Adrenal gland (tissue), 12 donors: ENCODE results near the gene CD74. TPM values are rescaled to one million over a fixed set of nuclear protein-coding genes. Genes with fewer than 3 reads are reported as not detected.

Source experiments
- DNase-seq, 7 donors: peaks; one replicate each; pipeline ENCODE4 v3.0.0-alpha.2; 2019 to 2020
- H3K27ac ChIP-seq, 5 donors: fragments of 200-600 bp; sonication (generic) in 4 of 5; 1 replicate in 3 of 5; 2 replicates in 2 of 5; pipeline versions ENCODE4 v1.5.1 to v1.8.0; 2016 to 2020; ENCODE audit warnings: mild to moderate bottlenecking in 1 of 5
- H3K27me3 ChIP-seq: fragments of 200-600 bp; 2 replicates; pipeline ENCODE4 v1.8.0; 2021
- H3K36me3 ChIP-seq, 2 donors: fragments of 200-600 bp; replicated peaks in 1 of 2; 1 replicate in 1 of 2; 2 replicates in 1 of 2; pipeline versions ENCODE4 v1.5.1 to v1.8.0; 2018 to 2022
- H3K4me1 ChIP-seq, 2 donors: fragments of 200-600 bp; replicated peaks in 1 of 2; 1 replicate in 1 of 2; 2 replicates in 1 of 2; pipeline versions ENCODE4 v1.5.1 to v1.8.0; 2018 to 2021
- H3K4me3 ChIP-seq, 4 donors: fragments of 200-600 bp; sonication (generic) in 3 of 4; one replicate each; pipeline ENCODE4 v1.5.1; 2016 to 2018
- H3K9me3 ChIP-seq, 3 donors: fragments of 200-600 bp; sonication (generic) in 1 of 3; replicated peaks in 1 of 3; 1 replicate in 2 of 3; 2 replicates in 1 of 3; pipeline versions ENCODE4 v1.5.1 to v1.8.0; 2016 to 2021
- CTCF ChIP-seq, 6 experiments: fragments of 450-650 bp in 4 of 6; fragments of 200-600 bp in 2 of 6; sonication (generic) in 1 of 6; IDR thresholded peaks; 1 replicate in 5 of 6; 2 replicates in 1 of 6; pipeline versions ENCODE4 v1.5.1 to v1.8.0; 2016 to 2021; ENCODE audit warnings: antibody characterized with exemption in 6 of 6, mild to moderate bottlenecking in 2 of 6, moderate library complexity in 1 of 6
- POLR2A ChIP-seq, 2 donors: fragments of 450-650 bp; IDR thresholded peaks; one replicate each; pipeline ENCODE4 v1.6.1; 2017; ENCODE audit warnings: antibody characterized with exemption in 2 of 2, mild to moderate bottlenecking in 2 of 2, moderate library complexity in 1 of 2
- WGBS, 4 donors: extraction: QIAGEN DNeasy Blood & Tissue Kit in 2 of 4; methylation state at CpG; one replicate each; pipeline versions ENCODE4 v1.1.5 to v1.1.7; 2013 to 2017; 5-methylcytosine and 5-hydroxymethylcytosine counted together
- intact Hi-C, 2 donors: fragments of 100-400 bp; cut with DNase I; formaldehyde crosslinking; loops; one replicate each; pipeline versions ENCODE4 v1.14.1 to v1.15.0; 2022 to 2023
- polyA plus RNA-seq, 3 donors: library from polyadenylated mRNA; stranded (reverse); fragments of 200-250 nt in 2 of 3; fragments of 350-450 nt in 1 of 3; fragmentation: Illumina TruSeq in 1 of 3; extraction: RNeasy Lipid Tissue Mini Kit (QIAGEN cat#74804) in 1 of 3; gene quantifications; one replicate each; pipeline ENCODE4 v1.2.3, GENCODE V29; 2013 to 2014
- total RNA-seq, 9 donors: library from RNA; depleted of rRNA in 4 of 9; stranded (reverse); fragments of >200 nt in 4 of 9; fragments of 120-200 nt in 1 of 9; fragmentation: NEBNext Ultra II Directional in 1 of 9; extraction: Animal tissue kit (Norgen Biotek cat#: 25700) in 1 of 9; gene quantifications; one replicate each; pipeline versions ENCODE4 v1.1.0 to v1.2.4, GENCODE V29; 2013 to 2023
- donor health status: healthy with polysubstance abuse.
- donor health status: Bipolar disorder and iron deficiency.
- donor health status: DM: yes; HTN: yes; CAD: no.
- donor health status: DM: no; HTN: no; CAD: no.
- donor health status: DM: no; HTN: no; CAD: no.
- donor health status: DM: yes; HTN: yes; CAD: no.

CD74 gene
- total and polyA plus RNA-seq, 12 donors, result 71.4 to 3,185 (median 1,084) TPM

DNA sequence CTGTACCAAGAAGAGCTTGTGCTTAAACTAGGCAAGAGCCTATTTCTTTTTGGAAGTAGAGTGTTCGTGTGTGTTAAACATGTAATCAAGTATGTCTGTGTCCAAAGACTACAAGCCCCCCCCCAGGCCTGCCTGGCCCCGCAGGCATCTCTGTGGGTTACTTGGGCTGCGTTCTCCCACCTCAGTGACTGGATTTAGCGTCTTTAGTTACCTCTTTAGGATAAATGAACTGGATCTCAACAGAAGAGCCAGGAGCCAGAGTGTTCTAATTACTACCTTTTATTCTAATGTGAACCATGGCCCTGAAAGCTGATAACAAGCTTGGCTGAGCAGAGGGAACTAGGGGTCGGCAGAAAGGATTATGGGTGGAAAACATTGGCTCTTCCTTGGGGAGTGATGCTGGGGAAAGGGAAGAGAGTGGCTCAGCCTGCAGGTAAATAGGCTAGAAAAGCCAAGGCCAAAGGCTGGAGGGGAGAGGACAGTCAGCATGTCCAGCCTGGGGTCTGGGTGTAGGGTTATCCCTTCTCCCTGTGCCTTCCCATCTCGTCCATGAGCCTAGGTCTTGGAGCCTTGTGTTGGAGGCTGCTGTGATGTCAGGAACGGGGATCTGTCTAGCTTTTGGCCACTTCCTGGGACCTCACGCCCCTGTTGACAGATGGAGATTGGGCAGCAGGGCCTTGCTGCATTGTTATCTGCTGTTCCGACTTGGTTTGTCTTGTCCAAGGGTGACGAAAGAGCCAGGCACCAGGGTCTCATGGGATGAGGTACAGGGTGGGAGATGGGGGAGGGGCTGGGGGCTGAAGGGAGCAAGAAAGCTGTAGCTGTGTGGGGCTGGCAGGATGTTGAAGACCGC lies 11.1 kb downstream of the CD74 start:
- no peak for DNase-seq
- Histone ChIP-seq H3K36me3 (peaks cover 0 to 83% of the 10 kb centered on the region in 2 donors), H3K27me3 (no peaks in the 10 kb centered on the region), H3K9me3 (no peaks in the 10 kb centered on the region), H3K27ac (no peak overlapping the region), H3K4me3 (no peak overlapping the region), H3K4me1 (peaks cover 6 to 7% of the 10 kb centered on the region in 2 donors)
- WGBS, 4 donors, result 82 to 89% (median 88%) methylated on average over 11 of the region's 11 CpGs
- intact Hi-C loops, result no loop called here
- TF ChIP-seq CTCF (IDR thresholded peaks at IDR 0.05) (no peak), POLR2A (IDR thresholded peaks at IDR 0.05) (no peak)

- no peak overlapping the region for H3K4me3 ChIP-seq
- intact Hi-C loops, result no loop called here
- WGBS, 4 donors, result 61 to 84% (median 75%) methylated on average over 2 to 3 of the region's 3 CpGs
- no peaks in the 10 kb centered on the region for H3K9me3 ChIP-seq
- H3K27me3 ChIP-seq, result no peaks in the 10 kb centered on the region
- peaks cover 0 to 83% of the 10 kb centered on the region in 2 donors for H3K36me3 ChIP-seq
- no peak overlapping the region for H3K27ac ChIP-seq
- TF ChIP-seq POLR2A (IDR thresholded peaks at IDR 0.05) (no peak), CTCF (IDR thresholded peaks at IDR 0.05) (no peak)
- H3K4me1 ChIP-seq, result peaks cover 6 to 7% of the 10 kb centered on the region in 2 donors
- no peak for DNase-seq
Observed at GRCh38 chr5:150401076-150401375, 11.7 kb downstream of the CD74 start.

DNA sequence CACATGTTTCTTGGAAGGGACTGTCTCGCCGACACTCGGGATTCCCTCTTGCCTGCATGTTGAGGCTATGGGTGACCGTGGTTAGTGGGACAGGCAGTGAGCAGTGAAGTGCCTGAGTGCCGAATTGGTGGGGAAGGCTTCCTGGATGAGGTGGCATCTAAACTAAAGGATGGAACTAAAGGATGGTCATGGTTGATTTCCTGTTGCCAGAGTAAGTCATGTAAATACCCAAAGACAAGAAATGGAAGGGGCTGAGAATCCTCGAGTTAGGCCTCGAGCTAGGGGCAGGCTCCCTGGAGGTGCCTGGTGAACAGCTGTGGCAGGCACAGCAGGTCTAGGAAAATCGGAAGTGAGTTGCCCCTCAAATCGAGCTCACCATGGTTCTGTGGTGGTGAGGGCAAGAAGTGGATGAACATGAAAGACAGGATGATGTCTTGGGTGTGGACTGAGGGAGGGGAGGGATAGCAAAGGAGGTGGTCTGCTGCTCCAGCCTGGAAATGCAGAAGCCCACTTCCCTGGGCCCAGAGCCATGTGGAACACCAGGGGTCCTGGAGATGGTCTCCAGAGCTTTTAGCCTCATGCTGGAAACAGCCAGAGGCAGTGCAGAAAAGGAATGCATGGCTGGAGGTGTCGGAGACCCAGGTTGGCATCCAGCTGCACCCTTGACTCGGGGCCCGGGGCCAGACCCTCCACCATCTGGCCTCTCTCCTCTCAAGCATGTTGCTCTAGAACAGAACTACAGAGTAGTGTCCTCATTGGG lies 12.2 kb downstream of the CD74 start:
- intact Hi-C loops, result no loop called here
- Histone ChIP-seq H3K9me3 (no peaks in the 10 kb centered on the region), H3K27ac (no peak overlapping the region), H3K4me3 (no peak overlapping the region), H3K27me3 (no peaks in the 10 kb centered on the region), H3K4me1 (peaks cover 6 to 7% of the 10 kb centered on the region in 2 donors), H3K36me3 (peaks cover 0 to 79% of the 10 kb centered on the region in 2 donors)
- TF ChIP-seq CTCF (IDR thresholded peaks at IDR 0.05) (no peak), POLR2A (IDR thresholded peaks at IDR 0.05) (no peak)
- DNase-seq, result no peak
- WGBS, 4 donors, result 87 to 91% (median 89%) methylated on average over 9 to 12 of the region's 12 CpGs

DNA sequence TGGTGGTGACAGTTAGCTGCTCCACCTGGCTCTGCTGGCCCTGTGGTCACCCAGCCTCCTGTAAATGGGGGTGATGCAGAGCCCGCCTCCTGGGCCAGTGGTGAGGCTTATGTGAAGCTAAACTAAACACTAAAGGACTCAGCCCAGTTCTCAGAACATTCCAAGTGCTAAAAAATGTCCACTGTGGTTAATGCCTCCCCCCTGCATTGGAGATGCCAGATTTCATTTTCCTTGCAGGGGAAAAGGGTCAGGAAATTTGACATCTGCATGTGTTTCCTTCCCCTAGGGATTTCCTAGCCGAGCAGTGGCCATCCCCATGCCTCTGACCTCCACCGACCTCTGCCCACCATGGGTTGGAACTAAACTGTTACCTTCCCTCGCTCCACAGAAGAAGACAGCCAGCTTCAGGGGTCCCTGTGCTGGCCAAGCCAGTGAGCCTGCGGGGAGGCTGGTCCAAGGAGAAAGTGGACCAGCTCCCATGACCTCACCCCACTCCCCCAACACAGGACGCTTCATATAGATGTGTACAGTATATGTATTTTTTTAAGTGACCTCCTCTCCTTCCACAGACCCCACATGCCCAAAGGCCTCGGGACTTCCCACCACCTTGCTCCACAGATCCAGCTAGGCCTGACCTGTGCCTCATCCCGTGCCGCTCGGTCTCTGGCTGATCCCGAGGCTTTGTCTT lies 13.0 kb downstream of the CD74 start:
- WGBS, 4 donors, result 85 to 89% (median 88%) methylated on average over 9 to 11 of the region's 11 CpGs
- peaks cover 0 to 76% of the 10 kb centered on the region in 2 donors for H3K36me3 ChIP-seq

More for the DNA sequence above, 13.0 kb downstream of the CD74 start:
- Histone ChIP-seq H3K27me3 (no peaks in the 10 kb centered on the region), H3K4me3 (no peak overlapping the region), H3K9me3 (no peaks in the 10 kb centered on the region), H3K27ac (no peak overlapping the region), H3K4me1 (peaks cover 6 to 7% of the 10 kb centered on the region in 2 donors)
- no peak for DNase-seq
- intact Hi-C loops, result no loop called here
- no peak for TF ChIP-seq POLR2A (IDR thresholded peaks at IDR 0.05)
- no peak for TF ChIP-seq CTCF (IDR thresholded peaks at IDR 0.05)
